ENCODE measurements around the gene CDH13. TPM values are rescaled to one million over a fixed set of nuclear protein-coding genes. Genes with fewer than 3 reads are reported as not detected.

Gene CDH13
- total and polyA plus RNA-seq, 2 donors (not counting 3 experiments of a cell fraction or from before 2014, with no cell fraction given) = 96.6 to 124 TPM

GRCh38 chr16:83615141-83615952, 988.6 kb downstream of the CDH13 start:
- no peaks in the 10 kb centered on the region for H3K4me1 ChIP-seq (ENCODE audit: control insufficient read depth, extremely low read depth, insufficient read depth, low read length)
- dilution Hi-C loops (cut with MboI; ENCODE audit: extremely low pct_ligation_motif_present, low sequenced_read_pairs) (no loop called here), intact Hi-C loops (cut with micrococcal nuclease) (no loop called here)
- no peaks in the 10 kb centered on the region for H3K9me3 ChIP-seq (replicated peaks; ENCODE audit: control insufficient read depth, insufficient read depth, low read length)
- no peaks in the 10 kb centered on the region for H3K9me1 ChIP-seq (replicated peaks; ENCODE audit: control insufficient read depth, extremely low read depth, insufficient read depth, low read length)
- no peak overlapping the region for H3K4me2 ChIP-seq (ENCODE audit: insufficient read depth, low read length)
- POLR2A ChIA-PET = no interaction called here
- no TSS peak for BruUV-seq (replicated peaks)
- H2AFZ ChIP-seq (ENCODE audit: low read depth, low read length) = no peak overlapping the region
- TF ChIP-seq EZH2 (IDR thresholded peaks at IDR 0.05; ENCODE audit: borderline replicate concordance, low read depth, low read length, severe bottlenecking) (no peak), FOS (IDR thresholded peaks at IDR 0.05; ENCODE audit: borderline replicate concordance, insufficient read depth, low read length) (peak; percentile 17), MYC (IDR thresholded peaks at IDR 0.05; ENCODE audit: low read depth, low read length) (no peak), JUN (IDR thresholded peaks at IDR 0.05; ENCODE audit: borderline replicate concordance, insufficient read depth, insufficient read length, low read depth) (peak; percentile 39), POLR2AphosphoS5 (IDR thresholded peaks at IDR 0.05; ENCODE audit: insufficient read depth, low read depth, low read length) (no peak), GATA2 (IDR thresholded peaks at IDR 0.05; ENCODE audit: insufficient read depth, insufficient read length, low read depth, low read length) (no peak), POLR2A (IDR thresholded peaks at IDR 0.05; ENCODE audit: low read depth, low read length) (no peak)
- DNase-seq (ENCODE audit: low read depth, low spot score) (peak; percentile 5), FAIRE-seq (no peak)
- H4K20me1 ChIP-seq (replicated peaks; ENCODE audit: control insufficient read depth, extremely low read depth, insufficient read depth, low read length) = no peaks in the 10 kb centered on the region
- H3K27ac ChIP-seq (ENCODE audit: insufficient read depth, low read depth, low read length) = no peak overlapping the region
- CTCF ChIA-PET = no interaction called here
- no peaks in the 10 kb centered on the region for H3K79me2 ChIP-seq (ENCODE audit: control insufficient read depth, insufficient read depth, low read length)
- H3K27me3 ChIP-seq (ENCODE audit: control insufficient read depth in 2 of 2, insufficient read depth in 2 of 2, low read length in 2 of 2) = no peaks in the 10 kb centered on the region
- H3K4me3 ChIP-seq (replicated peaks in 1 of 3; ENCODE audit: insufficient read depth in 1 of 3, low read depth in 1 of 3, low read length in 3 of 3) = no peak overlapping the region
- no peaks in the 10 kb centered on the region for H3K36me3 ChIP-seq (ENCODE audit: control insufficient read depth in 2 of 2, extremely low read depth in 1 of 2, insufficient read depth in 2 of 2, low read length in 2 of 2)
- H3K9ac ChIP-seq (replicated peaks; ENCODE audit: extremely low read depth, insufficient read depth, low read length) = no peak overlapping the region

- Histone ChIP-seq H3K27ac (ENCODE audit: insufficient read depth, low read depth, low read length) (no peak overlapping the region), H3K4me1 (ENCODE audit: control insufficient read depth, extremely low read depth, insufficient read depth, low read length) (no peaks in the 10 kb centered on the region), H3K9me3 (replicated peaks; ENCODE audit: control insufficient read depth, insufficient read depth, low read length) (no peaks in the 10 kb centered on the region), H4K20me1 (replicated peaks; ENCODE audit: control insufficient read depth, extremely low read depth, insufficient read depth, low read length) (no peaks in the 10 kb centered on the region), H3K36me3 (ENCODE audit: control insufficient read depth in 2 of 2, extremely low read depth in 1 of 2, insufficient read depth in 2 of 2, low read length in 2 of 2) (no peaks in the 10 kb centered on the region), H3K9ac (replicated peaks; ENCODE audit: extremely low read depth, insufficient read depth, low read length) (no peak overlapping the region), H3K27me3 (ENCODE audit: control insufficient read depth in 2 of 2, insufficient read depth in 2 of 2, low read length in 2 of 2) (no peaks in the 10 kb centered on the region), H2AFZ (ENCODE audit: low read depth, low read length) (no peak overlapping the region), H3K4me3 (replicated peaks in 1 of 3; ENCODE audit: insufficient read depth in 1 of 3, low read depth in 1 of 3, low read length in 3 of 3) (no peak overlapping the region), H3K9me1 (replicated peaks; ENCODE audit: control insufficient read depth, extremely low read depth, insufficient read depth, low read length) (no peaks in the 10 kb centered on the region), H3K4me2 (ENCODE audit: insufficient read depth, low read length) (no peak overlapping the region), H3K79me2 (ENCODE audit: control insufficient read depth, insufficient read depth, low read length) (no peaks in the 10 kb centered on the region)
- ChIA-PET POLR2A (no interaction called here), CTCF (no interaction called here)
- dilution Hi-C loops (cut with MboI; ENCODE audit: extremely low pct_ligation_motif_present, low sequenced_read_pairs) = no loop called here
- no TSS peak for BruUV-seq (replicated peaks)
- no peak for DNase-seq (ENCODE audit: low read depth, low spot score)
- intact Hi-C loops (cut with micrococcal nuclease) = no loop called here
- no peak for FAIRE-seq
- TF ChIP-seq EZH2 (IDR thresholded peaks at IDR 0.05; ENCODE audit: borderline replicate concordance, low read depth, low read length, severe bottlenecking) = no peak
- TF ChIP-seq GATA2 (IDR thresholded peaks at IDR 0.05; ENCODE audit: insufficient read depth, insufficient read length, low read depth, low read length) = no peak
- no peak for TF ChIP-seq POLR2A (IDR thresholded peaks at IDR 0.05; ENCODE audit: low read depth, low read length)
- TF ChIP-seq MAX (IDR thresholded peaks at IDR 0.05; ENCODE audit: insufficient read depth, insufficient read length) = no peak
- no peak for TF ChIP-seq CTCF (IDR thresholded peaks at IDR 0.05; ENCODE audit: extremely low read depth in 1 of 2, insufficient read depth in 1 of 2, low read depth in 1 of 2, low read length in 2 of 2)
Measured at GRCh38 chr16:83615953-83616350, 989.2 kb downstream of the CDH13 start.

Measured in endothelial cell of umbilical vein (primary cell).